ENCODE data around the gene PPP5C. TPM values are rescaled to one million over a fixed set of nuclear protein-coding genes. Genes with fewer than 3 reads are reported as not detected.
"Not testable (repeated sequence)": the region's sequence is repeated elsewhere in the genome, so short reads cannot be mapped to it uniquely, and the experiment has no call there.

PPP5C gene
- total RNA-seq, 1 donor from 2014 or later, result 114 TPM

GRCh38 chr19:46411925-46412649 is 65.2 kb downstream of the PPP5C start:
- H3K4me3 Mint-ChIP-seq, result peak overlapping the region; percentile 96
- no peak for TF ChIP-seq CTCF (conservative IDR thresholded peaks at IDR 0.05)
- H3K27me3 Mint-ChIP-seq (ENCODE audit: low read depth), result peaks cover 19% of the 10 kb centered on the region
- H3K4me1 Mint-ChIP-seq, result peaks cover 81% of the 10 kb centered on the region
- H3K36me3 Mint-ChIP-seq (ENCODE audit: low read depth), result peaks cover 6% of the 10 kb centered on the region
- H3K9me3 Mint-ChIP-seq, result no peaks in the 10 kb centered on the region
- no peak for DNase-seq (ENCODE audit: low read depth, low spot score)
- peak overlapping the region; percentile 19 for H3K27ac Mint-ChIP-seq (ENCODE audit: unreplicated experiment)

GRCh38 chr19:46412650-46413261 is 65.9 kb downstream of the PPP5C start:
- Mint-ChIP-seq H3K27ac (ENCODE audit: unreplicated experiment) (peak overlapping the region; percentile 95), H3K9me3 (no peaks in the 10 kb centered on the region), H3K4me3 (peak overlapping the region; percentile 96), H3K36me3 (ENCODE audit: low read depth) (peaks cover 6% of the 10 kb centered on the region), H3K4me1 (peaks cover 76% of the 10 kb centered on the region), H3K27me3 (ENCODE audit: low read depth) (peaks cover 15% of the 10 kb centered on the region)
- TF ChIP-seq CTCF (conservative IDR thresholded peaks at IDR 0.05), result no peak
- no peak for DNase-seq (ENCODE audit: low read depth, low spot score)

GRCh38 chr19:46413262-46414031 is 66.6 kb downstream of the PPP5C start, which contains the start of gene CCDC8:
Gene CCDC8, minus strand, starts transcription at chr19:46413564. Its CDS starts 754 bp downstream, at chr19:46412810.
- Mint-ChIP-seq H3K4me1 (peaks cover 69% of the 10 kb centered on the region), H3K27me3 (ENCODE audit: low read depth) (peaks cover 10% of the 10 kb centered on the region), H3K36me3 (ENCODE audit: low read depth) (peaks cover 6% of the 10 kb centered on the region), H3K9me3 (no peaks in the 10 kb centered on the region), H3K4me3 (peak within 1 kb of the TSS; percentile 96), H3K27ac (ENCODE audit: unreplicated experiment) (peak within 1 kb of the TSS; percentile 95)
- no peak for TF ChIP-seq CTCF (conservative IDR thresholded peaks at IDR 0.05)
- peak; percentile 78 for DNase-seq (ENCODE audit: low read depth, low spot score)

GRCh38 chr19:46414899-46415298 is 68.0 kb downstream of the PPP5C start:
- not testable (repeated sequence) for H3K4me3 Mint-ChIP-seq; H3K27ac Mint-ChIP-seq (ENCODE audit: unreplicated experiment); H3K36me3 Mint-ChIP-seq (ENCODE audit: low read depth); H3K9me3 Mint-ChIP-seq; DNase-seq (ENCODE audit: low read depth, low spot score); H3K27me3 Mint-ChIP-seq (ENCODE audit: low read depth)
- peaks cover 61% of the 10 kb centered on the region for H3K4me1 Mint-ChIP-seq

GRCh38 chr19:46415804-46416709 is 69.2 kb downstream of the PPP5C start:
- peak; percentile 91 for DNase-seq (ENCODE audit: low read depth, low spot score)
- Mint-ChIP-seq H3K4me3 (peak overlapping the region; percentile 86), H3K4me1 (peaks cover 52% of the 10 kb centered on the region), H3K27ac (ENCODE audit: unreplicated experiment) (peak overlapping the region; percentile 78)
- H3K9me3 Mint-ChIP-seq; H3K36me3 Mint-ChIP-seq (ENCODE audit: low read depth); H3K27me3 Mint-ChIP-seq (ENCODE audit: low read depth): not testable (repeated sequence)

GRCh38 chr19:46420056-46420455 is 73.2 kb downstream of the PPP5C start:
- no peak for TF ChIP-seq CTCF (conservative IDR thresholded peaks at IDR 0.05)
- no peaks in the 10 kb centered on the region for H3K36me3 Mint-ChIP-seq (ENCODE audit: low read depth)
- no peaks in the 10 kb centered on the region for H3K27me3 Mint-ChIP-seq (ENCODE audit: low read depth)
- no peak for DNase-seq (ENCODE audit: low read depth, low spot score)
- H3K4me1 Mint-ChIP-seq, result peaks cover 21% of the 10 kb centered on the region
- no peaks in the 10 kb centered on the region for H3K9me3 Mint-ChIP-seq
- no peak overlapping the region for H3K4me3 Mint-ChIP-seq
- H3K27ac Mint-ChIP-seq (ENCODE audit: unreplicated experiment), result no peak overlapping the region

All from neural crest cell (in vitro differentiated cells).